ENCODE measurements around the gene NUBPL.

Gene NUBPL

GRCh38 chr14:31746326-31746725 lies 185.1 kb downstream of the NUBPL start:
- TF ChIP-seq FOXM1 (IDR thresholded peaks at IDR 0.05; ENCODE audit: borderline replicate concordance, low read depth), result no peak
- TF ChIP-seq ZBTB7A (IDR thresholded peaks at IDR 0.05; ENCODE audit: low read depth), result no peak
- no peak for TF ChIP-seq RAD21 (IDR thresholded peaks at IDR 0.05; ENCODE audit: low read depth)
- no peak for TF ChIP-seq CEBPB (IDR thresholded peaks at IDR 0.05)
- TF ChIP-seq EP300 (IDR thresholded peaks at IDR 0.05; ENCODE audit: borderline replicate concordance), result no peak
- TF ChIP-seq, protein P1, sequence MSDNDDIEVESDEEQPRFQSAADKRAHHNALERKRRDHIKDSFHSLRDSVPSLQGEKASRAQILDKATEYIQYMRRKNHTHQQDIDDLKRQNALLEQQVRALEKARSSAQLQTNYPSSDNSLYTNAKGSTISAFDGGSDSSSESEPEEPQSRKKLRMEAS (IDR thresholded peaks at IDR 0.05), result no peak
- TF ChIP-seq NFIC (IDR thresholded peaks at IDR 0.05), result no peak

DNA sequence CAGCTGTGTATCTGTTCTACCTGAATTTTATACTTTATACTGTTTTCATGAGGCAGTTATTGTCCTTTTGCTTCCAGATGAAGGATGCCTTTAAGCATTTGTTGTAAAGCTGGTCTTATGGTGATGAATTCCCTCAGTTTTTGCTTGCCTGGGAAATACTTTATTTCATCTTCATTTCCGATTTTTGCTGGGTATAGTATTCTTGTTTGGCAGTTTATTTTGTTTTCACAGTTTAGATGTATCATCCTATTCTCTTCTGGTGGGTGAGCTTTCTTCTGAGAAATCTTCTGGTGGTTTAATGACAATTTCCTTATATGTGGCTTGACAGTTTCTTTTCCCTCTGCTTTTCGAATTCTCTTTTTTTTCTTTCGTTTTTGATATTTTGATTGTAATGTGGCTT lies 188.1 kb downstream of the NUBPL start:
- TF ChIP-seq EGR1 (IDR thresholded peaks at IDR 0.05), result no peak
- TF ChIP-seq YY1 (IDR thresholded peaks at IDR 0.05; ENCODE audit: low read depth), result no peak
- TF ChIP-seq CEBPB (IDR thresholded peaks at IDR 0.05), result no peak

- TF ChIP-seq NFIC (IDR thresholded peaks at IDR 0.05) (no peak), YY1 (IDR thresholded peaks at IDR 0.05; ENCODE audit: low read depth) (no peak), EGR1 (IDR thresholded peaks at IDR 0.05) (no peak), RAD21 (IDR thresholded peaks at IDR 0.05; ENCODE audit: low read depth) (no peak), TCF12 (IDR thresholded peaks at IDR 0.05; ENCODE audit: low read depth) (no peak), TAF1 (IDR thresholded peaks at IDR 0.05; ENCODE audit: low read depth) (no peak), CEBPB (IDR thresholded peaks at IDR 0.05) (no peak), CREB1 (IDR thresholded peaks at IDR 0.05; ENCODE audit: low read depth) (no peak), TEAD4 (IDR thresholded peaks at IDR 0.05) (no peak), FOXM1 (IDR thresholded peaks at IDR 0.05; ENCODE audit: borderline replicate concordance, low read depth) (no peak), REST (IDR thresholded peaks at IDR 0.05; ENCODE audit: low read depth) (no peak), ZBTB7A (IDR thresholded peaks at IDR 0.05; ENCODE audit: low read depth) (no peak), EP300 (IDR thresholded peaks at IDR 0.05; ENCODE audit: borderline replicate concordance) (no peak)
- TF ChIP-seq, protein P1 (IDR thresholded peaks at IDR 0.05), result no peak
- TF ChIP-seq, protein P2, sequence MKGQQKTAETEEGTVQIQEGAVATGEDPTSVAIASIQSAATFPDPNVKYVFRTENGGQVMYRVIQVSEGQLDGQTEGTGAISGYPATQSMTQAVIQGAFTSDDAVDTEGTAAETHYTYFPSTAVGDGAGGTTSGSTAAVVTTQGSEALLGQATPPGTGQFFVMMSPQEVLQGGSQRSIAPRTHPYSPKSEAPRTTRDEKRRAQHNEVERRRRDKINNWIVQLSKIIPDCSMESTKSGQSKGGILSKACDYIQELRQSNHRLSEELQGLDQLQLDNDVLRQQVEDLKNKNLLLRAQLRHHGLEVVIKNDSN (IDR thresholded peaks at IDR 0.05), result no peak
These were observed 191.9 kb downstream of the NUBPL start for GRCh38 chr14:31752867-31753661.

- TF ChIP-seq EGR1 (IDR thresholded peaks at IDR 0.05), result no peak
- TF ChIP-seq ZBTB7A (IDR thresholded peaks at IDR 0.05; ENCODE audit: low read depth), result no peak
- TF ChIP-seq EP300 (IDR thresholded peaks at IDR 0.05; ENCODE audit: borderline replicate concordance), result no peak
- TF ChIP-seq, protein P1 (IDR thresholded peaks at IDR 0.05), result no peak
- no peak for TF ChIP-seq TAF1 (IDR thresholded peaks at IDR 0.05; ENCODE audit: low read depth)
- TF ChIP-seq TCF12 (IDR thresholded peaks at IDR 0.05; ENCODE audit: low read depth), result no peak
- no peak for TF ChIP-seq TEAD4 (IDR thresholded peaks at IDR 0.05)
- no peak for TF ChIP-seq YY1 (IDR thresholded peaks at IDR 0.05; ENCODE audit: low read depth)
- no peak for TF ChIP-seq RAD21 (IDR thresholded peaks at IDR 0.05; ENCODE audit: low read depth)
- TF ChIP-seq FOXM1 (IDR thresholded peaks at IDR 0.05; ENCODE audit: borderline replicate concordance, low read depth), result no peak
These were observed 197.7 kb downstream of the NUBPL start for GRCh38 chr14:31758941-31759340.

DNA sequence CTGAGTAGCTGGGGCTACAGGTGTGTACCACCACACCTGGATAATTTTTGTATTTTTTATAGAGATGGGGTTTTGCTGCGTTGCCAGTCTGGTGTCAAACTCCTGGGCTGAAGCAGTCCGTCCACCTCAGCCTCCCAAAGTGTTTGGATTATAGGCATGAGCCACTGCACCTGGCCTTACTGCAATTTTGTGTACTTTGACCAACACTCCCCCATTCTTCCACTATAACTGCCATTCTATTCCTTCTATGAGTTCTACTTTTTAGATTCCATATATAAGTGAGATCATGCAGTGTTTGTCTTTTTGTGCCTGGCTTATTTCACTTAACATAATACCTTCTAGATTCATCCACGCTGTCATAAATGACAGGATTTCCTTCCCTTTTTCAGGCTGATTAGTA lies 199.1 kb downstream of the NUBPL start:
- TF ChIP-seq CREB1 (IDR thresholded peaks at IDR 0.05; ENCODE audit: low read depth), result no peak
- TF ChIP-seq, protein P2 (IDR thresholded peaks at IDR 0.05), result no peak
- TF ChIP-seq YY1 (IDR thresholded peaks at IDR 0.05; ENCODE audit: low read depth), result no peak
- no peak for TF ChIP-seq TAF1 (IDR thresholded peaks at IDR 0.05; ENCODE audit: low read depth)
- no peak for TF ChIP-seq REST (IDR thresholded peaks at IDR 0.05; ENCODE audit: low read depth)
- TF ChIP-seq RAD21 (IDR thresholded peaks at IDR 0.05; ENCODE audit: low read depth), result no peak

GRCh38 chr14:31761325-31761724 lies 200.1 kb downstream of the NUBPL start:
- TF ChIP-seq CREB1 (IDR thresholded peaks at IDR 0.05; ENCODE audit: low read depth) (no peak), ZBTB7A (IDR thresholded peaks at IDR 0.05; ENCODE audit: low read depth) (no peak), RAD21 (IDR thresholded peaks at IDR 0.05; ENCODE audit: low read depth) (no peak), TEAD4 (IDR thresholded peaks at IDR 0.05) (no peak), YY1 (IDR thresholded peaks at IDR 0.05; ENCODE audit: low read depth) (no peak)
